IMR-90 (cell line): ENCODE data around the gene YPEL4. TPM values are rescaled to one million over a fixed set of nuclear protein-coding genes. Genes with fewer than 3 reads are reported as not detected.

Experiments
- ATAC-seq: fragments of 200-7000 bp; cut with Tn5 transposase; 2 replicates; pipeline ENCODE4 v1.9.1; 2020; ENCODE audit warnings: low read depth, mild to moderate bottlenecking, moderate library complexity
- BruUV-seq: library from RNA; stranded (reverse); fragments of 400-500 nt; replicated peaks from 2 replicates; lab custom pipeline; 2021; lab: Mats Ljungman, UMichigan
- CTCF ChIA-PET: fragments of 300-600 bp; formaldehyde crosslinking; extraction: SDS; loops from one replicate; lab custom pipeline; 2021; ENCODE audit warnings: antibody characterized with exemption; lab: Yijun Ruan, JAX
- POLR2A ChIA-PET: fragments of 300-600 bp; sonication (Branson Sonifier 250); formaldehyde crosslinking; loops from one replicate; lab custom pipeline; 2022; ENCODE audit warnings: antibody characterized with exemption; ENCODE audit not compliant: unreplicated experiment; lab: Charles Lee
- DNase-seq: peaks from one replicate; pipeline ENCODE4 v3.0.0; 2013
- H2AFZ ChIP-seq: replicated peaks from 2 replicates; pipeline ENCODE3; 2013; ENCODE audit warnings: low read length, mild to moderate bottlenecking; ENCODE audit not compliant: poor library complexity
- H2AK5ac ChIP-seq: 2 replicates; pipeline ENCODE4 v1.6.1; 2013; ENCODE audit warnings: low read depth, low read length, inconsistent platforms
- H2AK9ac ChIP-seq: replicated peaks from 2 replicates; pipeline ENCODE3; 2013; ENCODE audit warnings: mild to moderate bottlenecking, low read depth, low read length, moderate library complexity; ENCODE audit not compliant: poor library complexity
- H2BK120ac ChIP-seq: 2 replicates; pipeline ENCODE4 v1.6.1; 2013; ENCODE audit warnings: low read depth, low read length, inconsistent platforms
- H2BK15ac ChIP-seq: 3 replicates; pipeline ENCODE4 v1.6.1; 2013; ENCODE audit warnings: low read depth, low read length, inconsistent platforms
- H2BK20ac ChIP-seq: 2 replicates; pipeline ENCODE4 v1.6.1; 2013; ENCODE audit warnings: low read depth, mild to moderate bottlenecking, inconsistent platforms, low read length, moderate library complexity
- H2BK5ac ChIP-seq: 2 replicates; pipeline ENCODE4 v1.6.1; 2013; ENCODE audit warnings: mild to moderate bottlenecking, low read depth, low read length, inconsistent platforms; ENCODE audit not compliant: poor library complexity, severe bottlenecking
- H3K14ac ChIP-seq: replicated peaks from 2 replicates; pipeline ENCODE4 v1.6.1; 2013; ENCODE audit warnings: low read depth, low read length, inconsistent platforms
- H3K18ac ChIP-seq: 2 replicates; pipeline ENCODE4 v1.6.1; 2013; ENCODE audit warnings: low read depth, low read length, control low read depth
- H3K23ac ChIP-seq: 2 replicates; pipeline ENCODE4 v1.6.1; 2013; ENCODE audit warnings: low read depth, low read length, inconsistent platforms
- H3K27ac ChIP-seq: 2 replicates; pipeline ENCODE4 v1.5.1; 2013; ENCODE audit warnings: mild to moderate bottlenecking, control low read depth, low read length; ENCODE audit not compliant: insufficient read depth
- H3K27me3 ChIP-seq: 2 replicates; pipeline ENCODE4 v1.6.1; 2013; ENCODE audit warnings: low read length; ENCODE audit not compliant: control insufficient read depth, insufficient read depth
- H3K36me3 ChIP-seq: 2 replicates; pipeline ENCODE4 v1.6.1; 2013; ENCODE audit warnings: low read length, mixed read lengths; ENCODE audit not compliant: control insufficient read depth, insufficient read depth
- H3K4ac ChIP-seq: 2 replicates; pipeline ENCODE4 v1.6.1; 2013; ENCODE audit warnings: low read depth, low read length, inconsistent platforms
- H3K4me1 ChIP-seq: 2 replicates; pipeline ENCODE4 v1.6.1; 2013; ENCODE audit warnings: low read length, mixed read lengths; ENCODE audit not compliant: control insufficient read depth, insufficient read depth
- H3K4me2 ChIP-seq: 2 replicates; pipeline ENCODE4 v1.6.1; 2013; ENCODE audit warnings: low read depth, mild to moderate bottlenecking, control low read depth, low read length, moderate library complexity
- H3K4me3 ChIP-seq: 2 replicates; pipeline ENCODE4 v1.5.1; 2013; ENCODE audit warnings: low read depth, mild to moderate bottlenecking, control low read depth, low read length, moderate library complexity; ENCODE audit not compliant: insufficient read depth
- H3K56ac ChIP-seq: 2 replicates; pipeline ENCODE4 v1.6.1; 2013; ENCODE audit warnings: low read length, inconsistent platforms; ENCODE audit not compliant: insufficient read depth; ENCODE audit errors: extremely low read depth
- H3K79me1 ChIP-seq, 2 experiments: 2 replicates each; pipeline ENCODE4 v1.6.1; 2013; ENCODE audit warnings: low read length in 2 of 2, inconsistent platforms in 1 of 2, low read depth in 1 of 2
- H3K9ac ChIP-seq: 2 replicates; pipeline ENCODE4 v1.6.1; 2013; ENCODE audit warnings: low read depth, low read length, control low read depth
- H3K9me1 ChIP-seq: 2 replicates; pipeline ENCODE4 v1.6.1; 2013; ENCODE audit warnings: low read length, inconsistent platforms; ENCODE audit not compliant: insufficient read depth
- H3K9me3 ChIP-seq: 2 replicates; pipeline ENCODE4 v1.6.1; 2013; ENCODE audit warnings: low read length; ENCODE audit not compliant: control insufficient read depth, insufficient read depth
- H4K20me1 ChIP-seq: 2 replicates; pipeline ENCODE4 v1.6.1; 2013; ENCODE audit warnings: low read length, inconsistent platforms; ENCODE audit not compliant: insufficient read depth
- H4K5ac ChIP-seq: 2 replicates; pipeline ENCODE4 v1.6.1; 2013; ENCODE audit warnings: mild to moderate bottlenecking, low read depth, low read length, control low read depth
- H4K8ac ChIP-seq, 2 experiments: 2 replicates each; pipeline ENCODE4 v1.6.1; 2013; ENCODE audit warnings: low read depth in 2 of 2, low read length in 2 of 2, control low read depth in 1 of 2, inconsistent platforms in 1 of 2
- H4K91ac ChIP-seq: 2 replicates; pipeline ENCODE4 v1.6.1; 2013; ENCODE audit warnings: low read depth, low read length, inconsistent platforms; ENCODE audit not compliant: insufficient read depth
- FOS ChIP-seq: fragments of 150-350 bp; IDR thresholded peaks from 2 replicates; pipeline ENCODE4 v1.6.1; 2016; ENCODE audit warnings: low read depth, low read length
- MAZ ChIP-seq: IDR thresholded peaks from 2 replicates; pipeline ENCODE4 v1.6.1; 2012; ENCODE audit warnings: low read depth, mild to moderate bottlenecking, low read length, improper control_type of control experiment, moderate library complexity, borderline replicate concordance
- NFE2L2 ChIP-seq: fragments of 150-350 bp; IDR thresholded peaks from 2 replicates; pipeline ENCODE4 v1.6.1; 2016; ENCODE audit warnings: low read depth, mild to moderate bottlenecking, low read length
- RAD21 ChIP-seq: IDR thresholded peaks from 2 replicates; pipeline ENCODE4 v1.6.1; 2012; ENCODE audit warnings: low read length, improper control_type of control experiment
- WGBS, 2 experiments: methylation state at CpG; one replicate each; pipeline versions ENCODE4 v1.1.5 to v1.1.7; 2013; ENCODE audit warnings: missing lambda C conversion rate in 2 of 2; ENCODE audit not compliant: insufficient read length in 1 of 2; ENCODE audit errors: extremely low coverage in 2 of 2; 5-methylcytosine and 5-hydroxymethylcytosine counted together
- dilution Hi-C: fragments of 300-500 bp; cut with HindIII; formaldehyde crosslinking; loops from one replicate; pipeline ENCODE4 v1.14.3; 2018; ENCODE audit warnings: low sequenced_read_pairs; ENCODE audit not compliant: unreplicated experiment
- in situ Hi-C: fragments of 300-500 bp; cut with MboI; formaldehyde crosslinking; loops from 3 replicates; pipeline ENCODE4 v1.14.3; 2019; ENCODE audit warnings: low sequenced_read_pairs, inconsistent platforms, mixed read lengths
- intact Hi-C: fragments of 100-400 bp; cut with micrococcal nuclease; formaldehyde crosslinking; loops from 2 replicates; pipeline ENCODE4 v1.10.0; 2022
- polyA plus RNA-seq, 3 experiments: library from polyadenylated mRNA; depleted of rRNA; stranded (reverse); fragments of >200 nt; gene quantifications; 2 replicates each; pipeline ENCODE4 v1.2.3, GENCODE V29; 2012; ENCODE audit warnings: low replicate concordance in 1 of 3
- total RNA-seq: library from RNA; depleted of rRNA; stranded (reverse); fragments of >200 nt; gene quantifications from 2 replicates; pipeline ENCODE4 v1.2.3, GENCODE V29; 2012
- TF ChIP-seq, protein P1 (sequence below): fragments of 150-350 bp; IDR thresholded peaks from 2 replicates; pipeline ENCODE4 v1.6.1; 2016; ENCODE audit warnings: low read depth, mild to moderate bottlenecking, low read length, moderate library complexity, borderline replicate concordance

The YPEL4 gene
- total and polyA plus RNA-seq, 2 of the 4 experiments (the other 2 are of a cell fraction): 0.18 to 0.79 TPM

DNA sequence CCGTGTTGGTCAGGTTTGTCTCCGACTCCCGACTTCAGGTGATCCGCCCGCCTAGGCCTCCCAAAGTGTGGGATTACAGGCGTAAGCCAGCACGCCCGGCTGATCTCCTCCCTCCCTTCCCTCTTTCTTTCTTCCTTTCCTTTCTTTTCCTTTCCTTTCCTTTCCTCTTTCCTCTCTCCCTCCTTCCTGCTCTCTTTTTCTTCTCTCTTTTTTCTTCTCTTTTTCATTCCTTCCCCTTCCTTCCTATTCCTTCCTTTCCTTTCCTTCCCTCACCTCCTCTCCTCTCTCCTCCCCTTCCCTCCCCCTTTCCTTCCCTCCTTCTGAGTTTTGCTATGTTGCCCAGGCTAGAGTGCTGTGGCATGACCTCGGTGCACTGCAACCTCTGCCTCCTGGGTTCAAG is 14.3 kb upstream of the YPEL4 start:
- no peak for DNase-seq
- Histone ChIP-seq H4K20me1 (no peaks in the 10 kb centered on the region; the same call in 1 of the 2 replicates), H2BK5ac (no peak overlapping the region), H3K4ac (no peak overlapping the region), H2BK15ac (no peak overlapping the region), H2BK20ac (no peak overlapping the region), H3K18ac (no peak overlapping the region), H4K5ac (no peak overlapping the region), H2AFZ (no peak overlapping the region), H3K9me3 (no peaks in the 10 kb centered on the region), H3K27ac (no peak overlapping the region), H4K91ac (no peak overlapping the region), H3K23ac (no peak overlapping the region), H2AK9ac (no peak overlapping the region), H3K9me1 (no peaks in the 10 kb centered on the region), H3K4me2 (no peak overlapping the region), H3K36me3 (peaks cover 17% of the 10 kb centered on the region), H3K79me1 (peaks cover 6 to 18% of the 10 kb centered on the region in 2 experiments), H2BK120ac (no peak overlapping the region), H3K4me3 (no peak overlapping the region), H3K27me3 (no peaks in the 10 kb centered on the region), H2AK5ac (no peak overlapping the region), H3K56ac (no peak overlapping the region), H4K8ac (no peak overlapping the region), H3K14ac (no peak overlapping the region), H3K9ac (no peak overlapping the region), H3K4me1 (peaks cover 2% of the 10 kb centered on the region; the same call in 1 of the 2 replicates)
- intact Hi-C loops (no loop called here), in situ Hi-C loops (no loop called here), dilution Hi-C loops (no loop called here)
- BruUV-seq: no TSS peak
- no peak for TF ChIP-seq MAZ
- TF ChIP-seq RAD21: no peak
- TF ChIP-seq, protein P1, sequence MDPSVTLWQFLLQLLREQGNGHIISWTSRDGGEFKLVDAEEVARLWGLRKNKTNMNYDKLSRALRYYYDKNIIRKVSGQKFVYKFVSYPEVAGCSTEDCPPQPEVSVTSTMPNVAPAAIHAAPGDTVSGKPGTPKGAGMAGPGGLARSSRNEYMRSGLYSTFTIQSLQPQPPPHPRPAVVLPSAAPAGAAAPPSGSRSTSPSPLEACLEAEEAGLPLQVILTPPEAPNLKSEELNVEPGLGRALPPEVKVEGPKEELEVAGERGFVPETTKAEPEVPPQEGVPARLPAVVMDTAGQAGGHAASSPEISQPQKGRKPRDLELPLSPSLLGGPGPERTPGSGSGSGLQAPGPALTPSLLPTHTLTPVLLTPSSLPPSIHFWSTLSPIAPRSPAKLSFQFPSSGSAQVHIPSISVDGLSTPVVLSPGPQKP: no peak
- no peak for TF ChIP-seq FOS
- no peak for TF ChIP-seq NFE2L2
- POLR2A ChIA-PET: no interaction called here
- 91% methylated on average over 7 of the region's 9 CpGs; no CpG with 5 or more reads in 1 of the 2 experiments for WGBS, 2 experiments
- no peak for ATAC-seq
- CTCF ChIA-PET: no interaction called here
